B cell (primary cell): ENCODE measurements around the gene ARHGAP26.

ENCODE experiments used
- CTCF ChIP-seq: fragments of 200-600 bp; IDR thresholded peaks from one replicate; pipeline ENCODE4 v1.8.0; 2022; ENCODE audit warnings: antibody characterized with exemption, mild to moderate bottlenecking
- EZH2 ChIP-seq: IDR thresholded peaks from 2 replicates; pipeline ENCODE4 v1.6.1; 2012; ENCODE audit warnings: borderline replicate concordance, low read depth, mild to moderate bottlenecking, moderate library complexity, low read length; ENCODE audit not compliant: insufficient read depth, poor library complexity, severe bottlenecking

- TF ChIP-seq CTCF: no peak
- no peak for TF ChIP-seq EZH2
Measured at GRCh38 chr5:142753116-142753631, 17.0 kb upstream of the ARHGAP26 start.
